Measurements from ENCODE around the gene BRINP1. TPM values are rescaled to one million over a fixed set of nuclear protein-coding genes. Genes with fewer than 3 reads are reported as not detected.
A peak's percentile ranks its signal among the peaks of the same experiment; 100 is the strongest.

Gene BRINP1
- total RNA-seq, 4 donors from 2014 or later, result 1.3 TPM; not detected in 3

- H3K4me1 ChIP-seq, result no peaks in the 10 kb centered on the region
- intact Hi-C loops (cut with DNase I; ENCODE audit: low total_unique reads), result no loop called here
- no peak overlapping the region for H3K27ac ChIP-seq
- no peak for DNase-seq
- no peak for TF ChIP-seq POLR2A (IDR thresholded peaks at IDR 0.05)
- no peak for TF ChIP-seq CTCF (IDR thresholded peaks at IDR 0.05)
- H3K36me3 ChIP-seq, result no peaks in the 10 kb centered on the region
- H3K27me3 ChIP-seq, result no peaks in the 10 kb centered on the region
- no peaks in the 10 kb centered on the region for H3K9me3 ChIP-seq
- H3K4me3 ChIP-seq, result no peak overlapping the region
Measured at GRCh38 chr9:119333507-119334229, 35.6 kb downstream of the BRINP1 start.

- no peaks in the 10 kb centered on the region for H3K4me1 ChIP-seq
- TF ChIP-seq CTCF (IDR thresholded peaks at IDR 0.05) (no peak), POLR2A (IDR thresholded peaks at IDR 0.05) (no peak)
- DNase-seq, result no peak
- intact Hi-C loops (cut with DNase I; ENCODE audit: low total_unique reads), result no loop called here
- no peak overlapping the region for H3K4me3 ChIP-seq
- H3K9me3 ChIP-seq, result no peaks in the 10 kb centered on the region
- H3K36me3 ChIP-seq, result no peaks in the 10 kb centered on the region
- H3K27ac ChIP-seq, result no peak overlapping the region
- no peaks in the 10 kb centered on the region for H3K27me3 ChIP-seq
Measured at GRCh38 chr9:119332522-119332921, 36.7 kb downstream of the BRINP1 start.

GRCh38 chr9:119322184-119322583, 47.1 kb downstream of the BRINP1 start:
- no peak overlapping the region for H3K4me3 ChIP-seq
- no peaks in the 10 kb centered on the region for H3K27me3 ChIP-seq
- intact Hi-C loops (cut with DNase I; ENCODE audit: low total_unique reads), result no loop called here
- TF ChIP-seq CTCF (IDR thresholded peaks at IDR 0.05), result no peak
- TF ChIP-seq POLR2A (IDR thresholded peaks at IDR 0.05), result no peak
- no peaks in the 10 kb centered on the region for H3K36me3 ChIP-seq
- H3K4me1 ChIP-seq, result no peaks in the 10 kb centered on the region
- no peak overlapping the region for H3K27ac ChIP-seq
- DNase-seq, result peak in 1 of 2 donors; percentile 14
- H3K9me3 ChIP-seq, result no peaks in the 10 kb centered on the region

- Histone ChIP-seq H3K9me3 (no peaks in the 10 kb centered on the region), H3K27me3 (no peaks in the 10 kb centered on the region), H3K36me3 (no peaks in the 10 kb centered on the region), H3K4me3 (no peak overlapping the region), H3K27ac (no peak overlapping the region), H3K4me1 (no peaks in the 10 kb centered on the region)
- TF ChIP-seq POLR2A (IDR thresholded peaks at IDR 0.05) (no peak), CTCF (IDR thresholded peaks at IDR 0.05) (no peak)
- DNase-seq, result no peak
- intact Hi-C loops (cut with DNase I; ENCODE audit: low total_unique reads), result no loop called here
Measured at GRCh38 chr9:119318371-119318770, 50.9 kb downstream of the BRINP1 start.

- no peak overlapping the region for H3K4me3 ChIP-seq
- H3K9me3 ChIP-seq, result no peaks in the 10 kb centered on the region
- H3K27me3 ChIP-seq, result no peaks in the 10 kb centered on the region
- no peak overlapping the region for H3K27ac ChIP-seq
- no peaks in the 10 kb centered on the region for H3K36me3 ChIP-seq
- intact Hi-C loops (cut with DNase I; ENCODE audit: low total_unique reads), result no loop called here
- DNase-seq, result no peak
- H3K4me1 ChIP-seq, result no peaks in the 10 kb centered on the region
- TF ChIP-seq POLR2A (IDR thresholded peaks at IDR 0.05) (no peak), CTCF (IDR thresholded peaks at IDR 0.05) (no peak)
Measured at GRCh38 chr9:119313846-119314245, 55.4 kb downstream of the BRINP1 start.
